ENCODE results near the gene HUS1B. TPM values are rescaled to one million over a fixed set of nuclear protein-coding genes. Genes with fewer than 3 reads are reported as not detected.
"Not testable (repeated sequence)": the region's sequence is repeated elsewhere in the genome, so short reads cannot be mapped to it uniquely, and the experiment has no call there.

The HUS1B gene
- 0.45 and 0.75 TPM in 2 replicates for total RNA-seq (2014; rRNA removed; shearing (Covaris generic))
- 3.7 TPM in 1 of 2 replicates, not detected in the other for polyA plus RNA-seq (2014; cell fraction: nucleus; rRNA removed)

GRCh38 chr6:656460-657252, at the start of gene HUS1B:
Gene HUS1B, minus strand, starts transcription at chr6:657100. Its CDS starts 156 bp downstream, at chr6:656944.
- no peak for DNase-seq (ENCODE audit: extremely low read depth, low read depth)

- DNase-seq (ENCODE audit: extremely low read depth, low read depth): no peak
Measured at GRCh38 chr6:706146-706545, 49.2 kb upstream of the HUS1B start.

- no peak for DNase-seq (ENCODE audit: extremely low read depth, low read depth)
Measured at GRCh38 chr6:705047-705446, 48.1 kb upstream of the HUS1B start.

GRCh38 chr6:704046-704445, 47.1 kb upstream of the HUS1B start:
- no peak for DNase-seq (ENCODE audit: extremely low read depth, low read depth)

GRCh38 chr6:703552-703951, 46.7 kb upstream of the HUS1B start:
- no peak for DNase-seq (ENCODE audit: extremely low read depth, low read depth)

- no peak for DNase-seq (ENCODE audit: extremely low read depth, low read depth)
Measured at GRCh38 chr6:701700-702479, 45.0 kb upstream of the HUS1B start.

GRCh38 chr6:701215-701614, 44.3 kb upstream of the HUS1B start:
- DNase-seq (ENCODE audit: extremely low read depth, low read depth): no peak

- DNase-seq (ENCODE audit: extremely low read depth, low read depth): no peak
Measured at GRCh38 chr6:700490-700889, 43.6 kb upstream of the HUS1B start.

GRCh38 chr6:699319-699718, 42.4 kb upstream of the HUS1B start:
- no peak for DNase-seq (ENCODE audit: extremely low read depth, low read depth)

- not testable (repeated sequence) for DNase-seq (ENCODE audit: extremely low read depth, low read depth)
Measured at GRCh38 chr6:694431-695126, 37.7 kb upstream of the HUS1B start.

- no peak for DNase-seq (ENCODE audit: extremely low read depth, low read depth)
Measured at GRCh38 chr6:693723-694009, 36.8 kb upstream of the HUS1B start.

- DNase-seq (ENCODE audit: extremely low read depth, low read depth): peak; percentile 65
Measured at GRCh38 chr6:692858-693722, 36.2 kb upstream of the HUS1B start, which contains the start of gene EXOC2. Gene EXOC2, minus strand, starts transcription at chr6:693139. Its CDS starts 55,321 bp downstream, at chr6:637818.

GRCh38 chr6:692356-692851, 35.5 kb upstream of the HUS1B start:
- no peak for DNase-seq (ENCODE audit: extremely low read depth, low read depth)

- no peak for DNase-seq (ENCODE audit: extremely low read depth, low read depth)
Measured at GRCh38 chr6:689223-689622, 32.3 kb upstream of the HUS1B start.

- DNase-seq (ENCODE audit: extremely low read depth, low read depth): no peak
Measured at GRCh38 chr6:686497-686896, 29.6 kb upstream of the HUS1B start.

GRCh38 chr6:684831-685636, 28.1 kb upstream of the HUS1B start:
- no peak for DNase-seq (ENCODE audit: extremely low read depth, low read depth)

- DNase-seq (ENCODE audit: extremely low read depth, low read depth): no peak
Measured at GRCh38 chr6:683742-684440, 27.0 kb upstream of the HUS1B start.

- DNase-seq (ENCODE audit: extremely low read depth, low read depth): no peak
Measured at GRCh38 chr6:680666-681340, 23.9 kb upstream of the HUS1B start.

All from NCI-H460 (cell line).